G401.6 (cell line): Measurements from ENCODE around the gene GNPTAB.
"Not testable (repeated sequence)": the region's sequence is repeated elsewhere in the genome, so short reads cannot be mapped to it uniquely, and the experiment has no call there.

ENCODE experiments used
- FAIRE-seq: peaks from 2 replicates; lab custom pipeline; 2012; peaks lifted over from hg19 to GRCh38; lab: Jason Lieb, UNC

The GNPTAB gene

GRCh38 chr12:101852998-101853397 is 22.2 kb upstream of the GNPTAB start:
- no peak for FAIRE-seq

GRCh38 chr12:101850199-101850598 is 19.4 kb upstream of the GNPTAB start:
- FAIRE-seq: no peak

- FAIRE-seq: no peak
Observed at GRCh38 chr12:101847325-101847724, 16.6 kb upstream of the GNPTAB start.

- no peak for FAIRE-seq
Observed at GRCh38 chr12:101845137-101845711, 14.5 kb upstream of the GNPTAB start.

GRCh38 chr12:101841069-101841468 is 10.3 kb upstream of the GNPTAB start:
- no peak for FAIRE-seq

- peak; percentile 25 for FAIRE-seq
Observed at GRCh38 chr12:101839324-101840283, 8.8 kb upstream of the GNPTAB start.

- no peak for FAIRE-seq
Observed at GRCh38 chr12:101838628-101839323, 8.0 kb upstream of the GNPTAB start.

GRCh38 chr12:101832030-101832429 is 1.3 kb upstream of the GNPTAB start:
- no peak for FAIRE-seq

GRCh38 chr12:101829639-101830366 is 956 bp downstream of the GNPTAB start:
- no peak for FAIRE-seq

- FAIRE-seq: no peak
Observed at GRCh38 chr12:101828463-101829196, 2.1 kb downstream of the GNPTAB start.

- no peak for FAIRE-seq
Observed at GRCh38 chr12:101826766-101827368, 3.9 kb downstream of the GNPTAB start.

- no peak for FAIRE-seq
Observed at GRCh38 chr12:101824831-101825230, 5.9 kb downstream of the GNPTAB start.

GRCh38 chr12:101823891-101824290 is 6.9 kb downstream of the GNPTAB start:
- FAIRE-seq: no peak

- no peak for FAIRE-seq
Observed at GRCh38 chr12:101823039-101823438, 7.7 kb downstream of the GNPTAB start.

GRCh38 chr12:101819467-101819866 is 11.3 kb downstream of the GNPTAB start:
- no peak for FAIRE-seq

GRCh38 chr12:101818689-101819088 is 12.1 kb downstream of the GNPTAB start:
- not testable (repeated sequence) for FAIRE-seq

GRCh38 chr12:101813117-101813516 is 17.6 kb downstream of the GNPTAB start:
- no peak for FAIRE-seq

- FAIRE-seq: not testable (repeated sequence)
Observed at GRCh38 chr12:101812716-101813115, 18.0 kb downstream of the GNPTAB start.

- FAIRE-seq: not testable (repeated sequence)
Observed at GRCh38 chr12:101811342-101811741, 19.4 kb downstream of the GNPTAB start.

- FAIRE-seq: no peak
Observed at GRCh38 chr12:101809208-101809607, 21.6 kb downstream of the GNPTAB start.

GRCh38 chr12:101806265-101806664 is 24.5 kb downstream of the GNPTAB start:
- no peak for FAIRE-seq
